Body of pancreas (tissue), 4 donors: ENCODE measurements around the gene RIN3.

Experiments
- POLR2A ChIP-seq, 3 donors: fragments of 450-650 bp; IDR thresholded peaks; one replicate each; pipeline ENCODE4 v1.6.1; 2016; ENCODE audit warnings: antibody characterized with exemption in 3 of 3, mild to moderate bottlenecking in 2 of 3
- TF ChIP-seq, protein P1 (sequence below), 7 experiments: fragments of 450-650 bp in 4 of 7; fragments of 200-600 bp in 3 of 7; sonication (generic) in 3 of 7; IDR thresholded peaks; one replicate each; pipeline ENCODE4 v1.5.1; 2016 to 2019; ENCODE audit warnings: antibody characterized with exemption in 7 of 7

DNA sequence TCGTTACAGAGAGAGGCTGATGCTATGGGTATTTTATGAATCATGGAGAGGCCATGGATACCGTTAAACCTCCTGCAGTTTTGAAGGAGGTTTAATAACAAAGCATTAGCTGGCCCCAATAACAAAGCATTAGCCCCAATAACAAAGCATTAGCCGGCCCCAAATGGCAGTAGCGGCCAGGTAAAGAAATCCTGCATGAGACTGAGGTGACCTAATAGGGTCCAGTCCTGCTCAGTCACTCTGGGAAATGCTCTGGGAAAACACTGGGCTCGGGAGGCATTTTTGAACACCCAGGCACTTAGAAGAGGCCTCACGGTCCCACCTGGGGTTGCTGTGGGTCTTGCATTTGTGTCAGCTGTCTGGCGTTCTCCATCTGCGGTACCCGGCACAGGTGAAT is 776 bp upstream of the RIN3 start:
- TF ChIP-seq, protein P1, sequence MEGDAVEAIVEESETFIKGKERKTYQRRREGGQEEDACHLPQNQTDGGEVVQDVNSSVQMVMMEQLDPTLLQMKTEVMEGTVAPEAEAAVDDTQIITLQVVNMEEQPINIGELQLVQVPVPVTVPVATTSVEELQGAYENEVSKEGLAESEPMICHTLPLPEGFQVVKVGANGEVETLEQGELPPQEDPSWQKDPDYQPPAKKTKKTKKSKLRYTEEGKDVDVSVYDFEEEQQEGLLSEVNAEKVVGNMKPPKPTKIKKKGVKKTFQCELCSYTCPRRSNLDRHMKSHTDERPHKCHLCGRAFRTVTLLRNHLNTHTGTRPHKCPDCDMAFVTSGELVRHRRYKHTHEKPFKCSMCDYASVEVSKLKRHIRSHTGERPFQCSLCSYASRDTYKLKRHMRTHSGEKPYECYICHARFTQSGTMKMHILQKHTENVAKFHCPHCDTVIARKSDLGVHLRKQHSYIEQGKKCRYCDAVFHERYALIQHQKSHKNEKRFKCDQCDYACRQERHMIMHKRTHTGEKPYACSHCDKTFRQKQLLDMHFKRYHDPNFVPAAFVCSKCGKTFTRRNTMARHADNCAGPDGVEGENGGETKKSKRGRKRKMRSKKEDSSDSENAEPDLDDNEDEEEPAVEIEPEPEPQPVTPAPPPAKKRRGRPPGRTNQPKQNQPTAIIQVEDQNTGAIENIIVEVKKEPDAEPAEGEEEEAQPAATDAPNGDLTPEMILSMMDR (IDR thresholded peaks at IDR 0.05) = no peak
- no peak for TF ChIP-seq POLR2A (IDR thresholded peaks at IDR 0.05)
